IMR-90 (cell line): Measurements from ENCODE around the gene GPRC5D.

ENCODE experiments used
- CEBPB ChIP-seq: IDR thresholded peaks from 2 replicates; pipeline ENCODE4 v1.6.1; 2012; ENCODE audit warnings: low read depth, low read length, improper control_type of control experiment
- CTCF ChIP-seq: conservative IDR thresholded peaks from 2 replicates; pipeline ENCODE4 v1.5.1; 2012; ENCODE audit warnings: mild to moderate bottlenecking, low read depth, low read length, improper control_type of control experiment
- MAFK ChIP-seq: IDR thresholded peaks from 2 replicates; pipeline ENCODE4 v1.6.1; 2012; ENCODE audit warnings: low read depth, low read length, improper control_type of control experiment
- MAZ ChIP-seq: IDR thresholded peaks from 2 replicates; pipeline ENCODE4 v1.6.1; 2012; ENCODE audit warnings: low read depth, mild to moderate bottlenecking, low read length, improper control_type of control experiment, moderate library complexity, borderline replicate concordance
- POLR2A ChIP-seq: IDR thresholded peaks from 2 replicates; pipeline ENCODE4 v1.6.1; 2012; ENCODE audit warnings: mild to moderate bottlenecking, low read depth, low read length
- RAD21 ChIP-seq: IDR thresholded peaks from 2 replicates; pipeline ENCODE4 v1.6.1; 2012; ENCODE audit warnings: low read length, improper control_type of control experiment
- RCOR1 ChIP-seq: IDR thresholded peaks from 2 replicates; pipeline ENCODE4 v1.6.1; 2012; ENCODE audit warnings: mild to moderate bottlenecking, low read length, improper control_type of control experiment; ENCODE audit not compliant: insufficient replicate concordance
- RFX5 ChIP-seq: IDR thresholded peaks from 2 replicates; pipeline ENCODE4 v1.8.0; 2012; ENCODE audit warnings: low read depth, mild to moderate bottlenecking, low read length, moderate library complexity
- SMC3 ChIP-seq: fragments of 150-350 bp; IDR thresholded peaks from 2 replicates; pipeline ENCODE4 v1.6.1; 2016; ENCODE audit warnings: low read depth, mild to moderate bottlenecking, antibody characterized with exemption, low read length, moderate library complexity

- peak; percentile 43 for TF ChIP-seq CTCF
- TF ChIP-seq CEBPB: no peak
- TF ChIP-seq POLR2A: no peak
- TF ChIP-seq SMC3: peak; percentile 38
- TF ChIP-seq MAFK: no peak
- TF ChIP-seq RAD21: peak; percentile 58
- no peak for TF ChIP-seq RCOR1
- no peak for TF ChIP-seq RFX5
- TF ChIP-seq MAZ: no peak
These were observed 33.9 kb upstream of the GPRC5D start for GRCh38 chr12:12985817-12986408.
